Stimulated activated CD4-positive, alpha-beta T cell treated with anti-CD3 and anti-CD28 coated beads, Interleukin-15, amount 100 ng/mL, for 24 hours (primary cell): Measurements from ENCODE around the gene POFUT2.
"Not testable (repeated sequence)": the region's sequence is repeated elsewhere in the genome, so short reads cannot be mapped to it uniquely, and the experiment has no call there.

Experiments used
- DNase-seq: peaks from one replicate; pipeline ENCODE4 v3.0.0-alpha.2; 2020

The POFUT2 gene

DNA sequence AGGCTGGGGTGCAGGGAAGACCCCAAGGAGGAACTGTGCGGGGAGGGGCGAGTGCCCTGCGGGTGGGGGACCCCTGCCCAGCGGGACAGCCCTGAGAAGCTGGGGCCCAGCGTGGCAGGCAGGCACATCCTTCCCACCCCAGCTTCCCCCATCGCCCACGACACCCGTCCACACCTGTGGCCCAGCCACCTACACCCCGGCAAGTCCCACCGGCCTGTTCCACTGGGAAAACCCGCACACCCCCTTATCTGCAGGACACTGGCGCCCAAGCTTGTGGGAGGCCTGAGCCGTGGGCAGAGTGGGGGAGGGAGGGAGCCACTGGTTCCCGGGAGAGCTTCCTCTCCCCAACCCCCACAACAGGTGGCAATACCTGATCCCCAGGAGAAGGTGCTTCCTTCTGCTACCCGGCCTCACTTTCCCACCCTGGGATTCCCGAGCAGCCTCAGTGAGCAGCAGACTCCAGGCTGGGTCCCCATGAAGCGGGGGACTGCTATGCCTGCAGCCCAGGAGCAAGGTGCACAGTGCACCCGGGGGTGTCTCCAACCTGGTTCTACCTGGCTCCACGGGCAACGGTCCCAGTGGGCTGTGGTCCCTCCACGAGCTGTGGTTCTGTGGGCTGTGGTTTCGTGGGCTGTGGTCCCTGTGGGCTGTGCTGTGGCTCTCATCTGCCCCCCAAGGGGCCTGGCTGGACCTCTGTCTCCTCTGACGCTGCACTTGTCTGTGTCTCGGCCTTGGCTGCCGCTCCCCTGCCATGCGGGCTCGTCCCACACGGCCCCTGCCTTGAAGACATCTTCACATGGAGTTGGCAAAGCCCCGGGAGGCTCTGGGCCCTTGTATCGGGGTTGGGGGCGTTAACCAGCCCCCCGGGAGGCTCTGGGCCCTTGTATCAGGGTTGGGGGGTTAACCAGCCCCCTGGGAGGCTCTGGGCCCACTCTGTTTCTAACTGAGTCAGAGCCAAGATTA lies 37.8 kb upstream of the POFUT2 start:
- no peak for DNase-seq

DNA sequence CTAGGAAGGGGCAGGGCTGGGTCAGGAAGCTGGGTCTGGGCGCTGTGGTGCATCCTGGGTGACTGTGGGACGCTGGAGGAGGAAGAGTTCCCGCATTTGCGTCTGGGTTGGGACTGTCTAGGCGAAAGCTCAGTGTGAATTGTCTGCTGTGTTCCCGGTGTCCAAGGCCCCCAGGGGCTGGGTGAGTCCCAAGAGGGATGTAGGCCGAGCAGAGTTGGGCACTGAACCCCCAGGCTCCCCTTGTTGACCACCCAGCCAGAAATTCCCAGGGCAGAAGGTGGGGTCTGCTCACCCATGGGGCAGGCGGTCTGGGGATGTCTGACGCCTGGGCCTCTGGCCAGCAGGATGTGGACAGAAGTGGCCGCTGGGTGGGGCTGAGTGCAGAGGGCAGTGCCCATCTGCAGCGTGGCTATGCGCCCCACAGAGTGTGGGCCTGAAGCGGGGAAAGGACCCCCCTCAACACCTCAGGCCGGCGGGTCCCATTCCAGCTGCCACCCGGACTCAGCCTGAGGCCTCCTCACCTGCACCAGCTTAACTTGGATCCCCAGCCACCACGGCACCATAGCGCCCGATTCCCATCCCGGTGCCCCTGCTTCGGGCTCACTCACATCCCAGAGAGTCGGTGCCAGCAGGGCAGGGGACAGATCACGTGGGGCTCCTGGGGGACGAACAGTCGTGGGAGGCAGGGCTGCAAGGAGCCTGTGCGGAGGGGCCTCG lies 37.0 kb upstream of the POFUT2 start:
- no peak for DNase-seq

DNA sequence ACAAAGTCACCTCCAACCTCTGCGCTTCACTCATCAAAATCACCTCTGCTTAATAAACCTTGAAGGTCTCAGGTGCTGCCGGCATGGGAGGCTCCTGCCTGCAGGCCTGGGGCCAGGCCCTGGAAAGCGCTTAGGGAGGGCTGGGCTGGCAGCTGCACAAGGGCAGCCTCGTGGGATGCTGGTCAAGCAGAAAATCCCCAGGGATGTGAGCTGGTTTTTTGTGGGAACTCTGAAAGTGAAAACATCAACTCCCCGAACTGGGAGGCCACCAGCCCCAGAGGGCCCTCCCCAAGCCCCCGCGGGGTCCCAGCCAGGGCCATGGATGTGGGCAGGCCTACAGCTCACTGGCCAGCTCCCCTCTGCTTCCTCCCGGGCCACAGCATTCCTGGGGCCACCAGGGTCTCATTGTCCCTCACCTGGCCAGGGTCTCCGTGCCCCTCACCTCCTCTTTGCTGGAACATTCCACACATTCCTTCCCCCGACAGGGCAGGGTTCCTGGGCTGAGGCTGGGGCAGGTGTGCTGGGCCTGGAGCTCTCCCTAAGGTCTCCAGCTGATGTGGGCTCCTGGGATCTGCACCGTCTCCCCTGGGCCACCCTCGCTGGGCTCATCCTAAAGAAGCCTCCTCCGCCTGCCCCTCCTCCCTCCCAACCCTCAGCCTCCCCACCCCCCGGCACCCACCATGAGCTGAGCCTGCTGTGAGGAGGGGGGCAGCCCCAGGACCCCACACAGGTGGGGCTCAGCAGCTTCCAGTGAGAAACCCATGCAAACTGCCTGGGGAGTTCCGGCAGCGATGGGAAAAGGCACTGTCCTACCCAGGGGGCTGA lies 36.0 kb upstream of the POFUT2 start:
- no peak for DNase-seq

DNA sequence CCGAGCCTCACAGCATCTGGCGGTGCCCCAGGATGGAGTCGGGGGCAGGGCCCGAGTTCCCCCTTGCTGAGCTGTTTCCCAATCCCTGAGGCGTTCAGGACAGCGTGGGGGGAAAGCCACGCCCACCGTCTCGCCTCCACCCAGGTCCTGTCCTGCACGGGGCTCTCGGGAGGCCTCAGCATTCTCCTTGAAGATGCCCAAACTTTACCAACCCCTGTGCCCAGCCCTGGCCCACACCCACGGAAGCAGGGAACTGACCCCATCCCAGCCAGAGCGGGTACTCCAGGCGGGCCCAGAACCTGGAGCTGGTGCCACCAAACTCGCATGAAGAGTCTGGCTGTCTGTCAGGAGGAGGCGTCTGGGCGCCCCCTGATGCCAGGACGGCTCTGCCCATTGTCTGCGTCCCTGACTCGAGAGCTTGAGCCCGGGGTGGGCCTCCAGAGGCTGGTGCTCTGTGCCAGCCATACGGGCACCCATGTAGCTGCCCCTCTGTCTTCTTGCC lies 35.3 kb upstream of the POFUT2 start:
- DNase-seq = no peak

DNA sequence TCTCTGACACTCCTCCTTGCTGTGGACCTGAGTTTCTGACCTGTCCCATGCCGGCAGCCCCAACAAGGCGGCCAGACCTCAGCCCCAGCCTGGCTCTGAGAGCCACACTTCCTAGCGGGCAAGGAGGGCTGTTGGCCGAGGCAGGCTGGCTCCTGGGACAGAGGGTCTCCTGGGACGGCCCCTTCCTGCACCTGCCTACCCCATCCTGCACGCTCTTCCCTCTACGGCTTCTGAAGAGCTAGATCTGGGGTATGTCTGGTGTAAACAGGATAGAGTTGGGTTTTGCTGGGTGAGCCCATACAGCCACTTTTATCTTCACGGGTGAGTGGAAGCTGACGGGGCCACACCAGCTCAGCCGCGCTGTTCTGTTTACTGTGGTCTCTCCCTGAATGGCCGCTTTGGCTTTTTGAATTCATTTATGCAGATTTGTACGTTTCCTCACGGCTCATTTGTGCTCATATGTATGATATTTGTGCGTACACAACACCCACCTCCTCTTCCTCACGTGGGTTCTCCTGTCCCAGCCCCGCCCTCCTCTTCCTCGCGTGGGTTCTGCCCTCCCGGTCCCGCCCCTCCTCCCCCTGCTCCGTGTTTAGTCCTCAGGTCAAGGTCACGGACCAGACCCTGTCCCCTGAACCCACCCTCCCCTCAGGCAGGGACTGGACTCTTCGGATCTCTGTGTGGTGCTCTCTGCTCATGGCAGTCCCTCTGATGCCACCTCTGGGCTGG lies 34.7 kb upstream of the POFUT2 start:
- DNase-seq = no peak

DNA sequence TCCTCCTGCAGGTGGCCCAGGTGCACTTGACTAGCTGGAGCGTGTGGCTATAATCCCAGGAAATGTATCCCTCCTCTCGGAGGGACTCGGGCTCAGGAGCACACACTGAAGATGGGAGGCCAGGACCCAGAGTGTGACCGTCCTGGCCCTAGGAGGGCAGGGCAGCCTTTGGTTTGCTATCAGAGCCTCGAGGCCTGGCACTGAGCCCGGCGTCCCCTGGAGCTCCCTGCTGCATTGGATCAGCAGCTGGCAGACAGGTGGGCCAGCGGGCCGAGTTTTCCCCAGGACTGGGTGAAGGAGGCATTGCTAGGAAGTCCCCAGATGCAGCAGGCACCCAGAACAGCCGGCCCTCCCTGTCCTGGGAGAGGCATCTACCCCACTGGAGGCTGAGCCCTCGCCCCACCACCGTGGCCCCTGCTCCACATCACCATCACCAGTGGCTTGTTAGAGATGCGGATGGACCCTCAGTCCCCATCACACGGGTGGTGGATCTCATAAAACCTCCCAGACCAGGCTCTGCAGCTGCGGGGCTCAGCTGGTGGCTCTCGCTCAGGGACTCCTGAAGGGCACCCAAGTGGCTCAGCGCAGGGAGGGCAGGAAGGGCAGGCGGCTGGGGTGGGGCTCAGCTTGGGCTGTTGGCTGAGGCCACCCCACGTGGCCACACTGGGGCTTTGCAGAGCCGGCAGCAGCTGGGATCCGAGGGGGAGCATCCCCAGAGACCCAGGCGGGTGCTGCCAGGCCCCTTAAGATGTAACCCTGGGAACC lies 32.7 kb upstream of the POFUT2 start:
- no peak for DNase-seq

DNA sequence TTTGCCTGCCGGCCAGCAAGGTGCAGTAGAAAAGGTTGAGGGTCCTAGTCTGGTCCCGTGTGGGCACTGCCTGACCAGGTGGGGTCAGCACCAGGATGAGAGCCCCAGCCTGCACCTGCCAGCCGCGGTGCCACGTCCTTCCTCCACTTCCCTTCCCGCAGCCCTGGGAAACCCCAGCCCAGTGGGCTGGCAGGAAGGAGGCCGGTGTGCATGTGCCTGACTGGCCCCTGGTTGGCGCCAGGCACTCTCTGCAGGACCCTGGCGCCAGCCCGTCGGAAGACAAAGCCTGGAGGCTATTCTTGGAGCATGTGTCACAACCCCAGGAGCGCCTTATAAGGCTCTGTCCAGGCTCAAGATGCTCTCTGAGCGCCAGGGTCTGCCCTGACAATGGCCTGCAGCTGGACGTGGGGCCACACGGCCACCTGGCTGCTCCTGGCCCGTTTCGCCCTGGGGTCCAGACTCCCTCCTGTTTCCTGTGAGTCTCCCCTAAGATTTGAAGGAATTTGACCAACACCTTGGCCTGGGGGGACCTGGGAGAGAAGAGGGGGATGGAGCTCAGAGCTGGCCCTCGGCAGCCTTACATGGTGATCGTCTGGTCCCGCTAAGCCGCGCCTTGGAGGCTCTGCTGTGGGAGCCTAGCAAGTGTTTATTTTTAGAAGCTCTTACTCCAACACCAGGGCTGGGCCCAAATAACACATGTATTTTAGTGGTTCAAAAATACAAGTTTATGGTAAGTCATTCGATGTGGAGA lies 31.9 kb upstream of the POFUT2 start:
- DNase-seq = no peak

DNA sequence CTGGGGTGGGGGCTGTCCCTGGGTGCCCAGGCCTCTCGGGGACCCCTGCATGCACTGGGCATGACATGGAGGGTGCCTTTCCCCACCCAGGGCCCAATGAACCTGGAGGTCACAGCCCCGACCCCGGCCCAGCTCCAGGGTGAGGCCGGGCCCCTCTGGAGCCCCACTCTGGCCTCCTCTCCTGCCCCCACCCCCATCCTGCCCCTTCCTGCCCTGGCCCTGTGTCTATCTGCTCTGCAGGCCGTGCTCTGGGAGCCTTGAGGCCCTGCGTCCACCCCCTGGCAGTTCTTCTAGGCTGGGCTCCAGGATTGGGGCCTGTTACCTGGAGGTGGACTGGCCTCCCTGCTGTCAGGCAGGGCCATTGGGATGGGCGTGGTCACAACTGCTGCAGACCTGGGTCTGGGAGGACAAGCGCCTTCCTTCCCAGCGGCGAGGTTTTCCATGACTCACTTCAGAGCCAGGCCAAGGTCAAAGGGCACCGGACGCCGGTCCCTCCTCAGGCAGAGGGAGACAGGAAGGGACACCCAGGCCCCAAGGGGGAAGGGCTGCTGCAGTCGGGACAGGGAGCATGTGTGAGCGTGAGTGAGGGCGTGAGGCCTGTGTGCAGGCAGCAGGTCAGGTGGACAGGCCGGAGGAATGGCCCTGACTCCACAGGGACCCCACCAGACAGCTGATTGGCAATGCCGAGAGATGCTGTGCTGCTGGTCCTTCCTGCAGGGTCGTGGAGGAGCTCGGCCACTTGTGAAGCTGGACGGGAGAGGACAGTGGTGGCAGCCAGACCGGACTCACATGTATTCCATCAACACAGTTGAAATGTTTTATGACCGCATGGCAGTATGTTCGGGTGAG lies 31.1 kb upstream of the POFUT2 start:
- no peak for DNase-seq

DNA sequence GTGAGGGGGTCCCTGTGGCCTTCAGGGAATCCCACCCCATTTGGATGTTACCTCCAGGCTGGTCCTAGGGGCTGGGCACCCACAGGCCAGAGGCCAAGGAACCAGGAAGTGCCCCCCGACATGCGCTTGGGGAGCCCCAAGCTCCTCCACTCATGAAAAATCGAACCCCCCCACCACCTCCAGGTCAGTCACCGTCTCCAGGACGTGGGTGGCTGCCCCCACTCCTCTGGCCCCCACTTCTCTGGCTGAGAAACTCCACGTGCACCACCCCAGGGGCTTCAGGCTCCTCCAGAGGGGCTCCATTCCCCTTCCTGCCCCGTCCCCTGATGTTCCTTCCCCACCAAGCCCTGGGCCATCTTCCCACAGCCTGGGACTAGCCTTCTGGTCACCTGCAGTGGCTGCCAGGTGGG lies 30.5 kb upstream of the POFUT2 start:
- DNase-seq = no peak

DNA sequence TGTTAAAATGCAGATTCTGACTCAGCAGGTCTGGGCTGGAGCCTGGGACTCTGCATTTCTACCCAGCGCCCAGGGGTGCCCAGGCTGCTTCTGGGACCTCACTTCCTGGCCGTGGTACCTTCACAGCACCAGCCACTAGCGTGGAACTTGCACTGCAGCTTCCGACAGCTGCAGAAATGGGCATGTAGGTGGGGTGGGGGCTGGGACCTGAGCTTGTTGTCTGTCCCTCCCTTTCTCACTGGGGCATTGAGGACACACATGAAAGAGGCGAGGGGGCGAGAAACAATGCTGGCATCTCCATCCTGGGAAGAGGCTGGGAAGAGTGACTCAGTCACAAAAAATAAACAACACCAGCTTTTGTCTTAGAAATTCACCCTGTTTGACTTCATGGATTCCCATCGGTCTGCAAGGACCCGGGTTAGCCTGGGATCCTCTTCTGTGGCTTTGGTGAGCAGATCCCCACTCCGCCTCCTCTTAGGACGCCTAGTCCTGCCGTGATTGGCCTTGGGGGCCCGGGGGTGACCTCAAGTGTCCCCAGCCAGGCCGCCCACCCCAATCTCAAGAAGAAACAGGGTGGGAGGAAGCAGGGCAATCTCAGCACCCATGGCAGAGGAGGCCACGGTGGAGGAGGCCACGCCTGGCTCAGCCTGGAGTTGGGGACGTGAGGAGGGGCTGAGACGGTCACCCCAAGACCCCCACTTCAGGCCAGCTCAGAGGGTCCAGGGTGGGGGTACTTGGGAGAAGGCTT lies 29.9 kb upstream of the POFUT2 start:
- DNase-seq = no peak

DNA sequence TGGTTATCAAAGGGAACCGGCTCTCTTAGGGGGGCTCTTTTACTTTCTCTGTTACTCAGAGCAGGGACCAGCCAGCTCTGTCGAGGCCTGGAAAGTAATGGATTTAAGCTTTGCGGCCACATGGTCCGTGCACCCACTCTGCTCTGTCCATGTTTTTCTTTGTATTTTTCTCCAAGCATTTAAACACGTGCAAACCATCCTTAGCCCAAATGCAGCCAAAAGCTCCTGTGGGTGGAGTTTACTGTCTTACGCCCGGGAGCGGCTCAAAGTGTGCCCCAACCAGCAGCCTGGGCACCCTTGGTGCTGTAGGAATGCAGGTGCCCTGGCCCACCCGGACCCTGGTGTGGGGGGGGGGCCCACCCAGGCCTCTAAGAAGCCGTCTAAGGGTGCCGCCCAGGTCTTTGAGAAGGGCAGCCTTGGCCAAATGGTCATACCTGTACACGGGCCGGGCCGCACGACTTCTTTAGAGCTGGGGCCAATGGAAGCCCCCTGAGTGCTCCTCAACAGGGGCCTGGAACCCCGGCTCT lies 29.2 kb upstream of the POFUT2 start:
- no peak for DNase-seq

DNA sequence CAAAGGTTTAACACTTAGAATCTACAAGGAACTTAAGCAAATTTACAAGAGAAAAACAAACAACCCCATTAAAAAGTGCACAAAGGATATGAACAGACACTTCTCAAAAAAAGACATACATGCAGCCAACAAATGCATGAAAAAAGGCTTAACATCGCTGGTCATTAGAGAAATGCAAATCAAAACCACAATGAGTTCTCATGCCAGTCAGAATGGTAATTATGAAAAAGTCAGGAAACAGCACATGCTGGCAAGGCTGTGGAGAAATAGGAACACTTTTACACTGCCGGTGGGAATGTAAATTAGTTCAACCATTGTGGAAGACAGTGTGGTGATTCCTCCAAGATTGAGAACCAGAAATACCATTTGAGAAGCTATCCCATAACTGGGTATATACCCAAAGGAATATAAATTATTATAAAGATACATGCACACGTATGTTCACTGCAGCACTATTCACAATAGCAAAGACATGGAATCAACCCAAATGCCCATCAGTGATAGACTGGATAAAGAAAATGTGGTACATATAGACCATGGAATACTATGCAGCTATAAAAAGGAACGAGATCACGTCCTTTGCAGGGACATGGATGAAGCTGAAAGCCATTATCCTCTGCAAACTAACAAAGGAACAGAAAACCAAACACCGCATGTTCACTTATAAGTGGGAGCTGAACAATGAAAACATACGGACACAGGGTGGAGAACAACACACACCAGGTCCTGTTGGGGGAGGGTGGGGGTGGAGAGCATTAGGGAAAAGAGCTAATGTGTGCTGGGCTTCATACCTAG lies 28.2 kb upstream of the POFUT2 start:
- DNase-seq = not testable (repeated sequence)

DNA sequence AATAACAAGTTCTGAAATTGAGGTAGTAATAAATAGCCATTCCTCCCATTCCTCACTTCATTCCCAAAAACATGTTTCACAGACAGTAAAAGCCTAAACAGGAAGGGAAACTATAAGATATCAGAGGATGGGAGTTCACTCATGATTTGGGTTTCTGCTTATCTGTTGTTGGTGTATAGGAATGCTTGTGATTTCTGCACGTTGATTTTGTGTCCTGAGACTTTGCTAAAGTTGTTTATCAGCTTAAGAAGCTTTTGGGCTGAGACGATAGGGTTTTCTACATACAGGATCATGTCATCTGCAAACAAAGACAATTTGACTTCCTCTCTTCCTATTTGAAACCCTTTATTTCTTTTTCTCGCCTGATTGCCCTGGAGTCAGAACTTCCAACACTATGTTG lies 26.0 kb upstream of the POFUT2 start:
- DNase-seq = no peak

DNA sequence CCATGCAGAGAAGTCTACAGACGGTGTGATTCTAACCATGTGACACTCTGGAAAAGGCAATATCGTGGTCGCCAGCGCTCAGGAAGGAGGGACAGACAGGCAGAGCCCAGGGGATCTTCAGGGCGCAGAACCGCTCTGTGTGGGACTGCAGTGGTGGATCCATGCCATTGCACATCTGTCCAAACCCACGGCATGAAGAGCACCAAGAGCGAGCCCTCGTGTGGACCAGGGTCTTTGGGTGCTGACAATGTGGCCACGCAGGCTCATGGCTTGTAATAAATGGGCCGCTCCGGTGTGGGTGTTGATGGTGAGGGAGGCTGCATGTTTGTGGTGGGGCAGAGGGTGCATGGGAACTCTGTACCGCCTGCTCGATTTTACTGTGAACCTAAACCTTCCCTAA lies 25.3 kb upstream of the POFUT2 start:
- no peak for DNase-seq

DNA sequence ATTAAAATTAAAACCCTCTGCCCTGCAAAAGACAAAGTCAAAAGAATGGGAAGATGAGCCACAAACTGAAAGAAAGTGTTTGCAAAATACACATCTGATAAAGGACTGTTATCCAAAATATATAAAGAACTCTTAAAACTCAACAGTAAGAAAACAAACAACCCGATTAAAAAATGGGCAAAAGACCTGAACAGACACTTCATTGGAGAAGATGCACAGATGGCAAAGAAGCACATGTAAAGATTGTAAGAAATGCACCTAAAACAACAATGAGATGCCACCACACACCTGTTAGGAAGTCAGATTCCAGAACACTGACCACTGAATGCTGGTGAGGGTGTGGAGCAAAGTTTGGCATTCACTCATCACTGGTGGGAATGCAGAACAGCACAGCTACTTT lies 24.6 kb upstream of the POFUT2 start:
- DNase-seq = no peak

DNA sequence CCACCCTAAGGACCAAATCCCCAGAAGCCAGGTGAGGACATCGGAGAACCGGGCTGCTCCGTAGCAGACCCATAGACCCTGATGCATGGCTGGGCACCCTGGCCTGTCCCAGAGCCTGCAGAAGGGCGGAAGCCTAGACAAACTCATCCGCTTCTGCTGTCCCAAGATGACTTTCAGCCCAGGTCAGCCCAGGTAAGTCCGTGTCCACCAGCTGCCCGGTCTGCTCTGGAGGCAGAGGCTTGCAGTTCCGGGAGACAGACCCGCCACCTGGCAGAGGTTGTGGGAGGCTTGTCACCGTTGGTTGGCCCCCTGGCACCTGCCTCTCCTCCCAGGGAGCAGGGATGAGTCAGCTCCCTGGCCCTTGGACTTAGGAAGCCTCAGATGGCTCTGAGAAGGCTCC lies 22.8 kb upstream of the POFUT2 start:
- no peak for DNase-seq

DNA sequence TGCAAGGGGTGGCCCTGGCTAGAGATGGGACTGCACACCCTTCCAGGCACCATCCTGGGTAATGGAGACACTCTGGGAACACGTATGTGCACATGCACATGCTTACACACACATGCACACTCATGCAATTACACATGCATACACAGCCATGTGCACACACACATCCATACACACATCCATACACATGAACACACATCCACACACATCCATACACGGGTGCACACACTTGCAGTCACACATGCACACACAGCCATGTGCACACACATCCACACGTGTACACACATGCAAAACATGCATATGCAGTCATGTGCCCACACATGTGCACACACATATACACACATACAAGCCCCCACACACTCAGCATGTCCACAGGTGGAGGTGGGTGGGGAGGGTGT lies 22.3 kb upstream of the POFUT2 start:
- DNase-seq = no peak
